ENCODE measurements around the gene KLHL8.
A peak's percentile ranks its signal among the peaks of the same experiment; 100 is the strongest.
"Not testable (repeated sequence)": the region's sequence is repeated elsewhere in the genome, so short reads cannot be mapped to it uniquely, and the experiment has no call there.

The KLHL8 gene

DNA sequence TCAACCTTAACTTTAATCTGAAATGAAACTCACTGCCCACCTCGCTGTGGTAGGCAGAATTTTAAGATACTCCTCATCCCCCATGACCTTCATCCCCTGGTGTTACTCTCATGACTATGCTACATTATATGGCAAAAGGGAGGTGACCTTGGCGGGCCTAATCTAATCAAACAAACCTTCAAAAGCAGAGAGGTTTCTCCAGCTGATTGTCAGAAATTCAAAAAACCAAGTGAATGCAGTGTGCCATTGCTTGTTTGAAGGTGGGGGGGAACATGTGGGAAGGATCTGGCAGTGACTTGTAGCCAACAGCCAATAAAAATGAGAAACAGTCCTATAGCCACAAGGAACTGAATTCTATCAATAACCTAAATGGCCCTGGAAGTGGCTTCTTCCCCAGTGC, 48.5 kb downstream of the KLHL8 start:
- no peak for DNase-seq

DNA sequence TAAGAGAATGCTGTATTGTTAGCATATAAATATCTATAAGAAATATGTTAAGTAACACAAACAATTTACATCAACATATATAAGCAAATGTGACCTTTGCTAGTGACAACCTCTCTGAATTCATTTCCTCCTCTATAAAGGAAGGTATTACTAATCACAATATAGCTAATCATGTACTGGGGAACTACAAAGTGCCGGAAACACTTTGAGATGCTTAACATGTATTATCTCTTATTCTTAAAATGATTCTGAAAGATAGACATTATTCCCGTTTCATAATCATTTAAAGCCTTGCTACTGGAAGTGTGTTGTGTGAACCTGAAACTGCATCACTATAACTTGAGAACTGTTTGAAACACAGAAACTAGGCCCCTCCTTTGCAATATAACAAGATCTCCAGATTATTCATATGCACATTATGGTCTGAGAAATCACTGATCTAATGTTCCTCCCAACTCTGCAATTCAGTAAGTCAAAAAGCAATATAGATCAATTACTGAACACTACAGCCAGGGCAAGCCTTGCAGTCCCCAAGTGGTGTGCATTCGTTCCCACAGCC, 54.0 kb downstream of the KLHL8 start:
- no peak for DNase-seq

DNA sequence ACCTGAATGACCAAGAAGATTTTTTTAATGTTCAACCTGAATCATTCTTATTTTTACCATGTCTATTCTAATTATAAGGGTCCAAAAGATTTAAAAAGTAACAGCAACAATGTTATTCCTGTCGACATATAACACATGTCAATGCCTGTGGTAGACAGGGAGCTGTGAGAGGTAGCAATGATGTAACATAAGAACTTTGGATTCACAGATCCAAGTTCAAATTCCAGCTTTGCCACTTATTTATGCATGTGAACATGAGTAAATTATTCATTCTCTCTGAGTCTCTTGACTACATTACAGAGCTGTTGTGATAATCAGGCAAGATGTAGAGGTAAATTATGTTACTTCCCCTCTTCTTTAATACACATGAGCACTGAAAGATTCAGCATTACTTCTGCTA, 54.5 kb downstream of the KLHL8 start:
- DNase-seq, result no peak

DNA sequence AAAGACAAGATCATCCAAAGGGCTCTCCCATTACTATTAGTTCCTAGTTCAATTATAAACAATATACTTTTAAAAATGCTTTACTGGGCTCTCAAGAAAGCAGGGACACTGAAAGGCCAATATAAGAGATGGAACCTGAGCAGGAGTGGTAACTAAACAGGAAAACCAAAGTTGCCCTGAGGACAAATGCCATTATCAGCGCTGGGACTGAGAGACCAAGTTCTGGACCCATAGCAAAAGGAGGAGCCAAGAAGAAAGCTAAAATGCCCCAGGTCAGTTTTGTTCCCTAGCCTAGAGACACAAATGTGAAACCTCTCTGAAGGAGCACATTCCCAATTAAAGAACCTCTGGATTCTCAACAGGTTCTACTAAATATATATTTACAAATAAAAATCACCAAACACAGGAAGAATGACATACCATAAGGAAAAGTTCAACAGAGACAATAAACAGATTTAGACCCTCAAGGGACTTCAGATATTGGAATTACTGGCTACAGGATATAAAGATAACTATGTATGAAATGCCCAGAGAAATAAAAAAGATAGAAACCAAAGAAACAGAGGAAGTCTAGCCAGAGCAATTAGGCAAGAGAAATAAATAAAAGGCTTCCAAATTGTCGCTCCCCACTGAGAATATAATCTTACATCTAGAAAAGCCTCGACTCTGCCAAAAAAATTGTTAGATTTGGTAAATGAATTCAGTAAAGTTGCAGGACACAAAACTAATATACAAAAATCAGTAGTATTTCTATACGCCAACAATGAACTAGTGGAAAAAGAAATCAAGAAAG, 67.1 kb downstream of the KLHL8 start:
- no peak for DNase-seq

DNA sequence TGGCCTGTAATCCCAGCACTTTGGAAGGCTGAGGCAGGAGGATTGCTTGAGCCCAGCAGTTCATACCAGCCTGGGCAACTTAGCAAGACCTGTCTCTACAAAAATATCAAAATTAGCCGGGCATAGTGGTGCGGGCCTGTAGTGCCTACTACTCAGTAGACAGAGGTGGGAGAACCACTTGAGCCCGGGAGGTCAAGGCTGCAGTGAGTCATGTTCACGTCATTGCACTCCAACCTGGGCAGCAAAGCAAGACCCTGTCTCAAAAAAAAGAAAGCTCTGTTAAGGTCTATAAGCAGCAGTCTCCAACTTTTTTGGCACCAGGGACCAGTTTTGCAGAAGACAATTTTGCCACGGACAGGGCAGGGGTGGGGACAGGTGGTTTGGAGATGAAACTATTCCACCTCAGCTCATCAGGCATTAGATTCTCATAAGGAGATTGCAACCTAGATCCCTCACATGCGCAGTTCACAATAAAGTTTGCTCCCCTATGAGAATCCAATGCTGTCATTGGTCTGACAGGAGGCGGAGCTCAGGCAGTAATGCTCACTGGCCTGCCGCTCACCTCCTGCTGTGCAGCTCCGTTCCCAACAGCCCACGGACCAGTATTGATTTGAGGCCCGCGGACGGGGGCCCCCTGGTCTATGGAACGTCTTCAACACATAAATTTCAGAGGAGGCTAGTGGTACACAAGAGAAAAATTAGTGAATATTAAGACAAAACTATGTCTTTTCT, 67.9 kb downstream of the KLHL8 start:
- DNase-seq, result no peak

DNA sequence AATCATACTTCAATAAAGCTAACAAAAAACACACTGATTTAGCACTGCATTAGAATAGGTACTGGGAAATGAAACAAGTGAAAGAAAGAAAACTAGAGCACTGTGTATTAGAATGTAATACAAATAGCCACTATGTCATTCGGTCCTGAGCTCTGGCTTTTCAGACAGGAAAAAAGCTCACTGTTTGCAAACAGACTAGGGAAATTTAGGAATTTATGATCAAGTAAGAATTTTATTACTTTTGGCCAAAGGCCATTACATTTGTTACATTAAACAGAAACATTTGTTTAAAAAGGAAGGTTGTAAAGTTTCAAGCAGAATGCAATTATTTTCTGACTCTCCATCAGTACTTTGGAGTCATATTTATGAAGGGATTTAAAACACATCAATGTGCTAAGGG, 68.7 kb downstream of the KLHL8 start:
- no peak for DNase-seq

DNA sequence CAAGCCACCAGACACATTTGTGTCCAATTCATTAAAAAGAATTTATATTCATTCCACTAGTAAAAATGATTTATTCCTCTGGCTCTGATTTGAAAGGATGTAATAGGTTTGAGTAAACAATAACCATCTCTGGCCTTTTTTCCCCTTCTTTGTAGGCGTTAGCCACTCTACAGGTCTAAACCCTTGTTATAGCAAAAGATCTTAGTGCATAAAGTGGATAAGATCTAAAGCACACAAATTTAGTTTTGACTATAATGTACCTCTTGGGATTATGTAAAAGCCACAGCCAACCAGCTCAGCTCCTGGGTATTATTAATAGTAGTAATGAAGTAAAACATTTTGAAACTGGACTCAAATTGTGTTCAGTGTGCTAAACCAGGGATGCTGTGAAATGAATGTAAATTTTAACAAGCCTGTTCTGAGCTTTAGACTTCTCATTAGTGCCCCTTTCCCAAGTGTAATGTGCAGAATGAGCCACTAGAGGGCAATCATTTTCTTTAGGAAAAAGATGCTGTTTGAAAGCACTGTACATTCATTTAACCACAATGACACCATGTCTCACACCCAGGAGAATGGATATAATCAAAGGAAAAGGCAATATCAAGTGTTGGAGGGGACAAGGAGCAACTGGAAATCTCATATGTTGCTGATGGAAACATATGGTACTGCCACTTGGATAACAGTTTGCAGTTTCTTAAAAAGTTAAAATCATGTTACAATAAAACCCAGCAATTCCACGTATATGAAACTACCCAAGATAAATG, 69.7 kb downstream of the KLHL8 start:
- peak; percentile 77 for DNase-seq

DNA sequence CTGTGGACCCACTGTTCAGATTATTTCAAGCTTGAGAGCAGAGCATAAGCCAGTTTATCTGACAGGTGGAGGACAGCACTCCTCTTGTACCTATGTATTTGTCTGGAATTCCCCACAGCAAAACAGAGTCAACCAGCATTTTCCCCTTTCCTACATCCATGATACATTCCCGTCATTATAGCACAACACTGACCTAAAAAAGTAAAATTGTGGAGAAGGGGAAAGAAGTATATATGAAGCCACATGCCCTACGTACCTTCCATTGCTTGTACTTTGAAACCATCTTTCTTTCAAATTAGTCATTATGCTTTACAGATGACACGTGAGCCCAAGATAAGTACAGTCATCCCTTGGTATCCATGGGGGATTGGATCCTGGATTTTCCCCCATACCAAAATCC, 73.3 kb downstream of the KLHL8 start:
- no peak for DNase-seq

DNA sequence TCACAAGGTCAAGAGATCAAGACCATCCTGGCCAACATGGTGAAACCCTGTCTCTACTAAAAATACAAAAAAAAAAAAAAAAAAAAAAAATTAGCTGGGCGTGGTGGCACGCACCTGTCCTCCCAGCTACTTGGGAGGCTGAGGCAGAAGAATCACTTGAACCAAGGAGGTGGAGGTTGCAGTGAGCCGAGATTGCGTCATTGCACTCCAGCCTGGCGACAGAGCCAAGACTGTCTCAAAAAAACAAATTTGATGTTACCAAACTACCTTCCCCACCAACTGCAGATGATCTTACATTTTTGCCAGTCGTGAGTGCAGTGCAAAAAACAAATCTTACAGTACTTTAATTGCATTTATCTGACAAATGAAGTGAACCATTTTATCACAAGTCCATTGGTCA, 74.5 kb downstream of the KLHL8 start:
- not testable (repeated sequence) for DNase-seq

DNA sequence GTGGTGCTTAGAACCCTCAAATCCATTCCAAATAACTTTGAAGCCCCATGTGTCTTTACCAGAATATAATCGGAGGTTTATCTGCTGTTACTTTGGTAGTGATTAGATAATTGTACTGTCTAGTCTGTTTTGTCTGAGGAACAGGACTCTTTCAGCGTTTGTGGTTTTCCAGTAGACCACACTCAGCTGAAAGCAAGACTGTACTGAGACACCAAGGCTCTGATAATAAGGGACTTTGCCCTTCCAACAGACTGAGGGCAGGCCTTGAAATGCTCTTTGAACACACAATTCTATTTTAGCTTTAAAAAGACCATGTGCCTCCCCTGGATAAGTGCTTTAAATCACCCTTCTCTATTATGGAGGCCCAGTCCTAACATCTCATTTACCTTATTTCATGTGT, 76.1 kb downstream of the KLHL8 start:
- no peak for DNase-seq

DNA sequence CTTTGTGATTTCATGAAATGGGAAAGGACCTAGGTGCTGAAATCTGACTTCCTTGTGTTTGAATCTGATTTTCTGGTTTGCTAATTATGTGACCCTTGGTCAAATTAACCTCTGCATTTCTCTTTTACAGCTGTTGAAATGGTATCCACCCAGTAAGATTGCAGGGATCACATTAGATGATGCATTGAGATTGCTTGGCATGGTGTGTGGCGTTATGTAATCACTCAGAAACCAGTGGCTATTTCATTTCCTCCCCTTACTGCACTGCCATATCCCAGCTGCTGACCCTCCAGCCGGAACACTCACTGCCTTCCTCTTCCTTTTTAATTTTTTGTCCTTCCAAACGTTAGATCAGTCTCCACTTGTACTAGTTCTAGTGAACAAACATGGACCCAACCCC, 79.0 kb downstream of the KLHL8 start:
- DNase-seq, result peak; percentile 63

DNA sequence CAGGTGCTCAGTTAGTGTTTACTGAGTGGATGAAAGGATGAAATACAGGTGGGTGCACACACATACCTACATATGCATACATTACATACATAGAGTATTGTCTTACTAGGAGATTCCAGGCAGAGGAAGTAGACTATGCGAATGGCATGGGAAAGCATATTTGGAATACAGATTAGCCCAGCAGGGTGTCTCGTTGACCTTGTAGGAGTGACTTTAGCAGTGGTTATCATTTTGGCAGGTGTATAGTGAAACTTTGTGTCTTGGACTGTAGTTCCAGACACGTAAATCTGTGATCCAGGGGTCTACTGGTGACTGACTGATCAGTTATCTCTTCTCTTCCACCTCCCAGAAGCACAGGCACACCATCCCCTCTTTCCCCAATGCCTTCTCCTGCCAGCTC, 86.3 kb downstream of the KLHL8 start:
- DNase-seq, result no peak

DNA sequence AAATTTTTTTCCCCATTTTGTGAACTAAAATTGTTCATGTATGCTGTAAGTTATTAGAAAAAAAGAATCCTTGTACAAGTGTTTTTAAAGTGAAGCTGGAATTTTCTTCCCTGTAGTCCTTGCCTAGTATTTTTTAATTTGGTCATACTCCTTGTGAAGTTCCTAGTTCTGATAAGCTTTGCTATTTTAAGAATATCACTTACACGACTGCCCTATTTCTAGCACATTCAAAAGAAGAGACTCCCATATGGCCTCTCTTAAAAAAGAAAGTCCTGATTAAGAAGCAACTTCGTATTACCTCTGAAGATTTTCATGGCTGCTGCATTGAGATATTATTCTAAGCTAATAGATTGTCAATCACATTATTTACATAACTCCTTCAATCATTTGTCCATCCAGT, 87.2 kb downstream of the KLHL8 start:
- no peak for DNase-seq

DNA sequence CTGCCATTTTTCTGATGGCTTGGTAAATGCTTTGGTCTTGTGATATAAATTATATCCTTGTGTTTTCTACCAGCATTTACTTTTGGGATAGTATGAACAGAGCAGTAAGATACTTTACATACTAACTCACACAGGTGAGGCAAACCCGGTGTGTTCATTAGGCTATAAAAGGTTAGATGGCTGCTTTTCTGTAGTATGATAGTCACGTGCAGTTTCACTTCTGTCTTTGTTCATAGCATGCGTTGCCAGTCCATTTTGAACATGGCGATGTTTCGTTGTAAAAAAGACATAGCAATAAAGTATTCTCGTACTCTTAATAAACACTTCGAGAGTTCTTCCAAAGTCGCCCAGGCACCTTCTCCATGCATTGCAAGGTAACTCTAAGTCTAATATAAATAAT, 88.4 kb downstream of the KLHL8 start:
- no peak for DNase-seq

DNA sequence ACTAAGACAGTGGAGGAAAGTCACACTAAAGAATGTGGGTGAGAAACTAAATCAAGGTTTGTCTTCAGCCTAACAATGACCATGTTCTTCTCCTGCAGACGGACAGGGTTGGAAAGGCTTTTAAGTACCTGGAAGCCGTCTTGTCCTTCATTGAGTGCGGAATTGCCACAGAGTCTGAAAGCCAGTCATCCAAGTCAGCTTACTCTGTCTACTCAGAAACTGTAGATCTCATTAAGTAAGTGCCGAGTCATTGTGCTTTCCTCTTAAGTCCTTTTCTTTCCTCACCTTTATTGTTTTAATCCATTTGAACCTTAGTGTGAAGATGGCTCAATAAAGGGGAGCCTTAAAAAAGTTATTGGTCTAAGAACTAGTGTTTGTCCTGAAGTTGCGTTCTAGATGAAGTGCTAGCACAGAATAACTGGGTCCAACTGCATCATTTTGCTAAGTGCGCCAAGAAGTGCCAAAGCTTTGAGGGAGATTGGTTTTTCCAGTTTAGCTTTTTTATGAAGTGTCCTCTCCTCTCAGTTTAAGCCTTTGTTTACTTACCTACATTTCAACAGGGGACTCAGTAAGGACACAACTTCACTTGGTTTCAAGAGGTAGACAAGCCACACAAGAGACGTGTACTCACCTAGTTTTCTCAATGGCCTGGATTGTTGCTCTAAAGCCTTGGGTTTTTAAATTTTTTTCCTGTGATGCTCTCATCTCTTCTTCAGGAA, 89.3 kb downstream of the KLHL8 start:
- no peak for DNase-seq

DNA sequence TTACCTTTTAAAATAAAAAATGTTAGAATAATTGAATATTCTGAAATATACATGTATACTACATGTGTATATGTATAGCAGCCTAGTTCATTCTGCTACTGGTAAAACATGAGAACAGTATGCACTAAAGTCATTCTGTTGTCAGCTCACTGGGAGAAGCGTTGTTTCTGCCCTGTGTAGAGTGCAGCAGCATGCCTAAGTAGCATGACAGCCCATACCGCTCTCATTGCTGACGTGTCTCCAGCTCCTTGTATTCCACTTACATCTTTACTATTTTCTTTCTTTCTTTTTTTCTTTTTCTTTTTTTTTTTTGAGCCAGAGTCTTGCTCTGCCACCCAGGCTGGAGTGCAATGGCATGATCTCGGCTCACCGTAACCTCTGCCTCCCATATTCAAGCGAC, 90.7 kb downstream of the KLHL8 start:
- no peak for DNase-seq

DNA sequence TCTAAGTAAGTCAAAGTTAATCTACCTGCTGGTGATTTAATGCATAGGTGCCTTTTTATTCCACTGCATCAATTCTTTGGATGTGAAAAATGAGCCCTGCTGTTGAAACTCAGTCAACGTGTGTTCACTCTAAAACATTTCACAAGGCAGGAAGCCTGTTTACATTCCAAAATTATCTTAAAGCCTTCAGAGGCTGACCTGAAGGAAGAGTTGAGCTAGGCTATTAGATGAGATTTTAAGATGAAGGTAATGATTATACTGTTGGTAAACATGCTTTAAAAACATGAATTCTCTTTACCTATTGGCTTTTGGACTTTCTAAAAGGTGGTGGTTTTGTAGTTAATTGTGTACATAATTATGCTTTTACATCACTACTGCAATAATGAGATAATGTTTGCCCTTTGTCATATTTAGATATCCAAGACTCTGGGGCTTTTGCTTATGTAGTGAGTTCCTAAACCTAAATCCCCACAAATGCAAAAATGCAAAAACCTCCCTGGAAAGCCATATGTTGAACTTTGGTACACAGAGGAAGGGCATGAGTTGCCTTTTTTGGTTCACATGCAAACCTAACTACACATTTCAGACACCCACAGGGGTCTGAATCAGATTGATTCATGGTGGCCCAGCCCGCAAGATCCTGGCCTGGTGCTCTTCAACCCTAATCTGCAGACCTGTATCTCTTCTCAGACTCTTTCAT, 92.3 kb downstream of the KLHL8 start:
- DNase-seq, result no peak

DNA sequence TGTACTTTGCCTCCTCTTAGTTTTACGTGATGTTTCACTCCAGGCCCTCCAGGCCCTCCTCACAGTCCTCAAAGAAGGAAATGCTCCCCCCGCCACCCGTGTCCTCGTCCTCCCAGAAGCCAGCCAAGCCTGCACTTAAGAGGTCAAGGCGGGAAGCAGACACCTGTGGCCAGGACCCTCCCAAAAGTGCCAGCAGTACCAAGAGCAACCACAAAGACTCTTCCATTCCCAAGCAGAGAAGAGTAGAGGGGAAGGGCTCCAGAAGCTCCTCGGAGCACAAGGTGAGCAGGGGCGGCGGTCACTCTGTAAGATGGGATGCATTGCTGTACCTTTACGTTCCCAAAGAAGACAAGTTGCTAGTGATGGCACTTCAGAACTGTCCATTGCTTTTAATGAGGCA, 94.4 kb downstream of the KLHL8 start:
- DNase-seq, result no peak

DNA sequence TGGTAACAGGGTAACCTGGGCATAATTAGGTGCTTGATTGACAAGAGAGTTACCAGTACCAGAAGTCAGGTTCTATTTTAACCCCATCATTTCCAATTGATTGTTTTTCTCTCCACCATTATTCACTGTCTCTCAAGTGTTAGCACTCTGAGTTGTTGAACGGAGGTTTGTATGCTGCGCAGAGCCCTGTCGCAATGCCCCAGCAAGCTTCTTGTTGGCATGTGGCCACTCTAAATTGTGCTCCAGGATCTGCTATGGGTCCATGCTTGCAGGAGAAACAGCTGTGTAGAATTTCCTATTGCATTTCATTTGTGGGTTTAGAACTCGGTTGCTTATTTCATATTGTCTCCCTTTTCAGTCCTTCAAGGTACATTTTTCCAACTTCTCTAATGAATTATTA, 98.2 kb downstream of the KLHL8 start:
- DNase-seq, result no peak

DNA sequence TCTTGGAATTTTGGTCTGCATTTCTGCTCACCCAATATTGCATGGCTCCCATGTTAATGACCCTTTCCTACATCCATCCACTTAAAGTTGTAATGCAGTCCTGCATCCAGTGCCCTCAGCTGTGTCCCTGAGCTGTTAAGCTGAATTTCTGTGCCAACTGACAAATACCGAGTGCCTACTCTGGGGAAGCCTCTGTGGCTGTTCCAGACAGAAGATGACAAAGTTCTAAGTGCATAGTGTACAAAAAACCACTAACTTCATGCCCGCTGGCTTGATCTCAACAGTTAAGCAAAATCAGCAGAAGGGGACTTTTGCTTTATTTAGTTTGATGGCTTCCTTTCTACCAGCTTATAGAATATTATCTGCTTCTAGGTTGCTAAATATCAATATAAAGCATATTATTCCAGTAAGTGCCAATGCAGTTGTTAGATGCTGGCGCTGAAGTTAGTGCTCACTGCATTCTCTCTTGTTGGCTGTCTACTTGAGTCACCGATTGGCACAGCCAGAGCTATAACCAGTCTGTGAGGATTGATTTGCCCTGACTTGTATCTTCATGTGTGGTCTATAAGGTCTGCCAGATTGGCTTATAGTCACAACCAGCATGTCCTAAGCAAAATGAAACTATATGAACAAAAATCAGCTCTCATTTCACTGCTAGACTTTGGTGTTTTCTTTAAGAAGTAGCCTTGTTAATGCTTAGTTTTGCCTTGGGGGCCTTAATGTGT, 98.9 kb downstream of the KLHL8 start:
- DNase-seq, result no peak

DNA sequence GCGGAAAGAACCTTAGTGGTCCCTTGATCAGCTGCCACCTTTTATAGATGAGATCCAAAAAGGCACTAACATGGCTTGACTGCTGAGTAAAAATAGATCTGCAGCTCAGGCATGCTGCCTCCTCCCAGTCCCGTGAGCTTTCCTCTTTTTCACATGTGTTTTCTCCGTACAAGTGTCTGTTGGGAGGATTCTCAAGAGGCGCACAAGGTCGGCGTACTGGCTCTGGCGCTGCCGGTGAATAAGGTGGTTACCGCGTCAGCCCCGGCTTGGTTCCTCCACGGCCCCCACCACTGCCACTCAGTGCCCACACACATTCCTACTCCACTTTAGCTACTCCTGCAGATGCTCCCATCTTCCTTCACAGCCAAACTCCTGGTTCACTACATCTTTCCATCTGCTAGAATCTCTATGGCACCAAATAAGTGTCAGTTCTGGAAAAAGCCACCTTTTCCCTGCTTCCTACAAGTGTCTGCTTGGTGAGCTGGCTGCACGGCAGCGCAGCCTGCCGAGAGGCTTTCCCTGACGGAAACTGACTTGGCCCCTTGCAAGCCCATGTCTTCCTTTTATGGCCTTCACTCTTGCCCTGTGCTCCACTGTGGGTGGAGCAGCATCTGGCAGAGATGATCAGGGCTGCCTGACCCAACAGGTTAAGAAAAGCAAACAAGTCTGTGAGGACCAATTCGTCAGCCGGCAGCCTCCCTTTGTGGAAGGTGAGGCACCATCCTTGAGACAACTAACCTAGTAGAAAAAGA, 99.8 kb downstream of the KLHL8 start:
- DNase-seq, result no peak

Measured in inflammatory macrophage treated with lipopolysaccharide for 4 hours (primary cell).